Stimulated activated naive CD8-positive, alpha-beta T cell treated with anti-CD3 and anti-CD28 coated beads, Interleukin-15, Interleukin-2, amounts not matched to agents 100 ng/mL and 50 ng/mL, for 24 hours (primary cell): ENCODE results near the gene DCTN2.
"Not testable (repeated sequence)": the region's sequence is repeated elsewhere in the genome, so short reads cannot be mapped to it uniquely, and the experiment has no call there.

Experiments used
- H3K27ac Mint-ChIP-seq: one replicate; pipeline ENCODE4 v1.8.0; 2021; ENCODE audit warnings: mild to moderate bottlenecking, mixed read lengths
- H3K27me3 Mint-ChIP-seq: one replicate; pipeline ENCODE4 v1.8.0; 2021; ENCODE audit warnings: mixed read lengths
- H3K36me3 Mint-ChIP-seq: one replicate; pipeline ENCODE4 v1.8.0; 2021; ENCODE audit warnings: low read depth, mixed read lengths
- H3K4me1 Mint-ChIP-seq: one replicate; pipeline ENCODE4 v1.8.0; 2021; ENCODE audit warnings: low read depth, mixed read lengths
- H3K4me3 Mint-ChIP-seq: one replicate; pipeline ENCODE4 v1.8.0; 2021; ENCODE audit warnings: mild to moderate bottlenecking, mixed read lengths
- H3K9me3 Mint-ChIP-seq: one replicate; pipeline ENCODE4 v1.8.0; 2021; ENCODE audit warnings: mixed read lengths

The DCTN2 gene

GRCh38 chr12:57511161-57511560 lies 35.8 kb downstream of the DCTN2 start:
- no peaks in the 10 kb centered on the region for H3K9me3 Mint-ChIP-seq
- peaks cover 68% of the 10 kb centered on the region for H3K36me3 Mint-ChIP-seq
- no peaks in the 10 kb centered on the region for H3K27me3 Mint-ChIP-seq
- peaks cover 3% of the 10 kb centered on the region for H3K4me1 Mint-ChIP-seq
- no peak overlapping the region for H3K27ac Mint-ChIP-seq
- no peak overlapping the region for H3K4me3 Mint-ChIP-seq

DNA sequence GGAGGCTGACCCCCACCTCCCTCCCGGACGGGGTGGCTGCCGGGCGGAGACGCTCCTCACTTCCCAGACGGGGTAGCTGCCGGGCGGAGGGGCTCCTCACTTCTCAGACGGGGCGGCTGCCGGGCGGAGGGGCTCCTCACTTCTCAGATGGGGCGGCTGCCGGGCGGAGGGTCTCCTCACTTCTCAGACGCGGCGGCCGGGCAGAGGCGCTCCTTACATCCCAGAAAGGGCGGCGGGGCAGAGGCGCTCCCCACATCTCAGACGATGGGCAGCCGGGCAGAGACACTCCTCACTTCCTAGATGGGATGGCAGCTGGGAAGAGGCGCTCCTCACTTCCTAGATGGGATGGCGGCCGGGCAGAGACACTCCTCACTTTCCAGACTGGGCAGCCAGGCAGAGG lies 39.2 kb downstream of the DCTN2 start:
- H3K36me3 Mint-ChIP-seq, result peaks cover 70% of the 10 kb centered on the region
- H3K4me1 Mint-ChIP-seq, H3K9me3 Mint-ChIP-seq, H3K4me3 Mint-ChIP-seq, H3K27me3 Mint-ChIP-seq, H3K27ac Mint-ChIP-seq: not testable (repeated sequence)

- H3K36me3 Mint-ChIP-seq, result peaks cover 67% of the 10 kb centered on the region
- H3K27ac Mint-ChIP-seq, H3K27me3 Mint-ChIP-seq, H3K9me3 Mint-ChIP-seq, H3K4me1 Mint-ChIP-seq, H3K4me3 Mint-ChIP-seq: not testable (repeated sequence)
These were observed 40.5 kb downstream of the DCTN2 start for GRCh38 chr12:57506541-57506940.

GRCh38 chr12:57502311-57502969 lies 44.6 kb downstream of the DCTN2 start:
- not testable (repeated sequence) for H3K4me1 Mint-ChIP-seq, H3K9me3 Mint-ChIP-seq, H3K27ac Mint-ChIP-seq, H3K4me3 Mint-ChIP-seq, H3K27me3 Mint-ChIP-seq
- peaks cover 78% of the 10 kb centered on the region for H3K36me3 Mint-ChIP-seq

GRCh38 chr12:57500213-57500612 lies 46.8 kb downstream of the DCTN2 start:
- no peak overlapping the region for H3K4me3 Mint-ChIP-seq
- peaks cover 84% of the 10 kb centered on the region for H3K36me3 Mint-ChIP-seq
- H3K27ac Mint-ChIP-seq, result no peak overlapping the region
- H3K27me3 Mint-ChIP-seq, result no peaks in the 10 kb centered on the region
- no peaks in the 10 kb centered on the region for H3K9me3 Mint-ChIP-seq
- H3K4me1 Mint-ChIP-seq, result peaks cover 5% of the 10 kb centered on the region

DNA sequence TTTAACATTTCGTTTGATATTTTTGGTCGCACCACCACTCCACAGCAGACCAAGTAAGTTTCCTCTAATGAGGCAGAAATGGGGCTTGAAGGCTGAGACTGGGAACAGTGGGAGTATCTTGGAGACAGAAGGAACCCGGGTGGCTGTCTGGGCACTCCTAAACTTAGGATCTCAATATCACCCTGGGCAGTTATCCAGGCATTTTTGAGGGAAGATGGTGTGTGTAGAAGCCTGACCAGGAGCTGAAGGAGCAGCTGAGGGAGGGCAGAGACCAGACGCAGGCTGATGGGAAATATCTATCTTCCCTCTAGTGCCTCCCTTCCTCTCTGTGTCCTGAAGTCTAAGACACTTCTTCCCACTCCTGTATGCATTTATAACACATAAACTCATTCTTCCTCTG lies 48.4 kb downstream of the DCTN2 start:
- H3K4me3 Mint-ChIP-seq, result no peak overlapping the region
- no peaks in the 10 kb centered on the region for H3K9me3 Mint-ChIP-seq
- H3K4me1 Mint-ChIP-seq, result peaks cover 5% of the 10 kb centered on the region
- H3K36me3 Mint-ChIP-seq, result peaks cover 70% of the 10 kb centered on the region
- H3K27ac Mint-ChIP-seq, result peak overlapping the region; percentile 70
- no peaks in the 10 kb centered on the region for H3K27me3 Mint-ChIP-seq

DNA sequence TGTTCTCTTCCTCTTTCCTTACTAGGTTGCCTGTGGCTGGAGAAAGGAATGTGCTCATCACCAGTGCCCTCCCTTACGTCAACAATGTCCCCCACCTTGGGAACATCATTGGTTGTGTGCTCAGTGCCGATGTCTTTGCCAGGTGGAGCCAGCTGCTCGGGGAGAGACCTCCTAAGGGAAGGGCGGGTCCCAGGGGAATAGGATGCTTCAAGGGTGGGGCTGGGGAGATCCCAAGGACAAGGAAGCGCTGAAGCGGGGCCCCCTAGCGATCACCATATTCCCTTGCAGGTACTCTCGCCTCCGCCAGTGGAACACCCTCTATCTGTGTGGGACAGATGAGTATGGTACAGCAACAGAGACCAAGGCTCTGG lies 48.9 kb downstream of the DCTN2 start:
- Mint-ChIP-seq H3K4me3 (no peak overlapping the region), H3K9me3 (no peaks in the 10 kb centered on the region), H3K36me3 (peaks cover 66% of the 10 kb centered on the region), H3K27ac (no peak overlapping the region), H3K4me1 (peaks cover 5% of the 10 kb centered on the region), H3K27me3 (no peaks in the 10 kb centered on the region)

DNA sequence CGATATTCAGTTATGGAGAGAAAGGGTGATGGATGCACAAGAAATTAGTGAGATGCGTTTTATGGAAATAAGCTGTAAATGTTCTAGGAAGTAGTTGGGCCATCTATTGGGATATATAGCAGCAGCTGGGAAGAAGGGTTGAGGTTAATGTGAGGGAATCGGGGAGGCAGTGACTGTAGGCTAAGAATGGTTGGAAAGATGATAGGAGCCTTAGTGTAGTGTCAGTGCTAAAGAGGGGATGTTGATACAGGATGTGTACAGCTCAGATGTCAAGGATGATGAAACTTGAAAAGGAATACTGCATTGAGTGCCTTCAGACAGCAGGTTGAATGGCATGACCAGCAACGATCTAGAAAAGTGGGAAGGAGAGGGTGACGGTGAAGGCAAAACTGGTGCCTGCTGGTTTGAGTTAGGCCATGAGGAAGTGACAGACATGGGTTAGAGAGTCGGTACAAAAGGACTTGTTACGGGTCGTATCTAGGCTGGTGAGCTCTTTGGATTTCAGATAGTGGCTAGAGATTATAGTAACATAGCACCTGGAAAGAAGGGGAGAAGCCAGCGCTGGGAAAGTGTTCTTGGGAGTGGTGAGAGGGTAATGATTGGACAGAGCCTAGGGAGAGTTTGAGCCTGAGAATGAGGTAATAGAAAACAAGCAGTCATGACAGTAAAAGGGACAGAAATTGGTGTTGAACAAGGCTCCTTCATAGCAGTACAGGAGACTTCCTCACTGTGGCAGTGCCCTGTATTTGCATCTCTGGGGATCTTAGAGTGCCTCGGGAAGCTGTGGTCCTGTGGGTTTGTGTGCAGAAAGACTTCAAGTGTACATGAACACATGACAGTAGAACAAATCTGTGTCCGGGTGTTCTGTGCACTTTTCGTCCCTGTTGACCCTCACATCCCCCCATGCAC lies 49.5 kb downstream of the DCTN2 start:
- peaks cover 67% of the 10 kb centered on the region for H3K36me3 Mint-ChIP-seq

GRCh38 chr12:57496822-57497221 lies 50.2 kb downstream of the DCTN2 start:
- Mint-ChIP-seq H3K4me3 (no peak overlapping the region), H3K9me3 (no peaks in the 10 kb centered on the region), H3K27me3 (no peaks in the 10 kb centered on the region), H3K27ac (peak overlapping the region; percentile 14), H3K4me1 (peaks cover 9% of the 10 kb centered on the region), H3K36me3 (peaks cover 67% of the 10 kb centered on the region)

More for the DNA sequence above, 49.5 kb downstream of the DCTN2 start:
- no peaks in the 10 kb centered on the region for H3K9me3 Mint-ChIP-seq
- H3K4me1 Mint-ChIP-seq, result peaks cover 9% of the 10 kb centered on the region
- no peaks in the 10 kb centered on the region for H3K27me3 Mint-ChIP-seq
- H3K27ac Mint-ChIP-seq, result peak overlapping the region; percentile 14
- H3K4me3 Mint-ChIP-seq, result no peak overlapping the region

GRCh38 chr12:57495051-57495701 lies 51.8 kb downstream of the DCTN2 start:
- H3K4me3 Mint-ChIP-seq, H3K27ac Mint-ChIP-seq, H3K9me3 Mint-ChIP-seq, H3K27me3 Mint-ChIP-seq: not testable (repeated sequence)
- H3K4me1 Mint-ChIP-seq, result peaks cover 20% of the 10 kb centered on the region
- H3K36me3 Mint-ChIP-seq, result peaks cover 70% of the 10 kb centered on the region

DNA sequence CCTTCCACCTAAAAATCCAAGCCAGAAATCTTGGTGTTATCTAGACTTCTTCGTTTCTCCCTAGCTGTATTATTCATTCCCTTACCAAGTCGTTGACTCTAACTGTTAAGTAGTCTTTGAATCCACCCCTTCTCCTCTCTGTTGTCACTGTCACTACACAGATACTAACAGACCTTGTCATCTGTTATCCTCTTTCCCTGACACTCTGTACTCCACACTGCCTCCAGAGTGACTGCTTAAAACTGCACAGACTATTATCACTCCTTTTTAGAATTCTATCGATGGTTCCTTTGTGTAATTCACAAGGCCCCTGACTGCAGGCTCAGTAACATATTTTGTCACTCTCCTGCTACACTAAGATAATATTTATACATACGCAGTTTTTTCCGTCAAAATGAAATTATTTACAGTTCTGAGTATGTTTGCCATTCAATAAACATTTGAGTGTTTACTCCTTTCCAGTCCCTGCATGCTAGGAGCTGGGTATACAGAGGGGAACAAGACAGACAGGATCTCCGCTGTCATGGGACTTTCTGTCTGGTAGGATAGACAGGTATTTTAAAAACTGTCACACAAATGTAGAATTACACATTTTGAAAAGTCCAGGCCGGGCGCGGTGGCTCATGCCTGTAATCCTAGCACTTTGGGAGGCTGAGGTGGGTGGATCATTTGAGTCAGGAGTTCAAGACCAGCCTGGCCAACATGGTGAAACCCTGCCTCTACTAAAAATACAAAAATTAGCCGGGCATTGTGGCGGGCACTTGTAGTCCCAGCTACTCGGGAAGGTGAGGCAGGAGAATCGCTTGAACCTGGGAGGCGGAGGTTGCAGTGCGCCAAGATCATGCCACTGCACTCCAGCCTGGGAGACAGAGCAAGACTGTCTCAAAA lies 55.4 kb downstream of the DCTN2 start:
- Mint-ChIP-seq H3K9me3 (no peaks in the 10 kb centered on the region), H3K36me3 (peaks cover 66% of the 10 kb centered on the region), H3K27me3 (no peaks in the 10 kb centered on the region), H3K4me1 (peaks cover 41% of the 10 kb centered on the region), H3K27ac (peak overlapping the region; percentile 64), H3K4me3 (peak overlapping the region; percentile 3)

GRCh38 chr12:57490126-57490525 lies 56.9 kb downstream of the DCTN2 start:
- no peaks in the 10 kb centered on the region for H3K9me3 Mint-ChIP-seq
- peaks cover 41% of the 10 kb centered on the region for H3K4me1 Mint-ChIP-seq
- H3K4me3 Mint-ChIP-seq, result peak overlapping the region; percentile 13
- peaks cover 53% of the 10 kb centered on the region for H3K36me3 Mint-ChIP-seq
- H3K27me3 Mint-ChIP-seq, result no peaks in the 10 kb centered on the region
- H3K27ac Mint-ChIP-seq, result no peak overlapping the region

DNA sequence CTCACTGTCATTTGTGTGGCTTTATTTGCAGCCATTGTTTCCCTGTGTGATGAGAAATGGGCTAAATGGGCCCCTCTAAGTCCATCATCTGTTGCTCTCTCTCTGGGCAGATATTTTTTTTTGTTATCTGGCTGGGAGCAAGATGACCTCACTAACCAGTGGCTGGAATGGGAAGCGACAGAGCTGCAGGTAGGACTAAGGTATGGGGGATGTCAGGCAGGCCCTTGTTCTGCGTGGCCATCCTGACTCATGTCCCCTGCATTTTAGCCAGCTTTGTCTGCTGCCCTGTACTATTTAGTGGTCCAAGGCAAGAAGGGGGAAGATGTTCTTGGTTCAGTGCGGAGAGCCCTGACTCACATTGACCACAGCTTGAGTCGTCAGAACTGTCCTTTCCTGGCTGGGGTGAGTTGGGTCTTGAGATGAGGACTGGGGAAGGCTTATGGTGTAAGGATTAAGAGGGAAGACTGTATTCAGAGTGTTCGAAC lies 57.8 kb downstream of the DCTN2 start:
- no peaks in the 10 kb centered on the region for H3K9me3 Mint-ChIP-seq
- H3K4me3 Mint-ChIP-seq, result peak overlapping the region; percentile 90
- peaks cover 41% of the 10 kb centered on the region for H3K4me1 Mint-ChIP-seq
- peaks cover 53% of the 10 kb centered on the region for H3K36me3 Mint-ChIP-seq
- H3K27me3 Mint-ChIP-seq, result no peaks in the 10 kb centered on the region
- H3K27ac Mint-ChIP-seq, result peak overlapping the region; percentile 90

DNA sequence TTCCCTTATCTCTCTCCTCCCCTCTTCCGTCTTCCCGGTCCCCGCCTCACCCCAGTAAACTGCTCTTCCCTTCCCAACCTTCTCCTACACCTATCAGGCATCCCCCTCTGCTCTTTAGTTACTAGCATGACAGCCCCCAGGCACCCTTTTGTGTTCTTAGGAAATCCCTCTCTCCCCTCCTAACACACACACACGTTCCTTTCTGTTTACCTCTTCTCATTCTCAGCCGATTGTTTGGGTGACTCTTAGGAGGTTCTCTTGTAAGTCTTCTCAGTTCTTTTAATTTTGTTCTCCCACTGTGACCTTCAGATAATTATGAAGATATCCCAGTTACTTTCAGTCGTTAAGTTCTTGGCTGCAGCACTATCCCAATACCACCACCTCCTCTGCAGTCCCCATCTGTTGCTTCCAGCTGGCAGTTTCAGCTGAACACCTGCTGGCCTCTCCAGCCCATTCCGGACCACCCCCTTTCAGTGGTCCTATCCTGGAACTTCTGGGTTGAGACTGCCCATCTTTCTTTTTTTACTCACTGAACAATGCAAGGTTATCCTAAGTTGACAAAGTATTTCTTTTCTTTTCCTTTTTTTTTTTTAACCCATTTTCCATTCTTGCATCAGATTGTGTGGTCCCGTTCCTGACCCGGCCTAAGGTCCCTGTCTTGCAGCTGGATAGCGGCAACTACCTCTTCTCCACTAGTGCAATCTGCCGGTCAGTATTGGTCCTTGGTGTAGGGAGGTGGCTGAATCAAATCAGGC lies 58.4 kb downstream of the DCTN2 start:
- peak overlapping the region; percentile 90 for H3K4me3 Mint-ChIP-seq
- H3K27ac Mint-ChIP-seq, result peak overlapping the region; percentile 90
- peaks cover 42% of the 10 kb centered on the region for H3K4me1 Mint-ChIP-seq
- no peaks in the 10 kb centered on the region for H3K9me3 Mint-ChIP-seq
- H3K27me3 Mint-ChIP-seq, result no peaks in the 10 kb centered on the region
- peaks cover 53% of the 10 kb centered on the region for H3K36me3 Mint-ChIP-seq
